A673 (cell line): Measurements from ENCODE around the gene P2RX2. TPM values are rescaled to one million over a fixed set of nuclear protein-coding genes. Genes with fewer than 3 reads are reported as not detected.
"Not testable (repeated sequence)": the region's sequence is repeated elsewhere in the genome, so short reads cannot be mapped to it uniquely, and the experiment has no call there.

Experiments
- BruUV-seq: library from RNA; stranded (reverse); fragments of 400-500 nt; replicated peaks from 2 replicates; lab custom pipeline; 2021; lab: Mats Ljungman, UMichigan
- CTCF ChIA-PET: fragments of 300-600 bp; sonication (Branson Sonifier 250); formaldehyde crosslinking; loops from one replicate; lab custom pipeline; 2022; ENCODE audit warnings: antibody characterized with exemption; lab: Charles Lee
- POLR2A ChIA-PET: fragments of 300-600 bp; sonication (Branson Sonifier 250); formaldehyde crosslinking; loops from one replicate; lab custom pipeline; 2022; ENCODE audit warnings: antibody characterized with exemption; ENCODE audit not compliant: low non-redundant PET; lab: Charles Lee
- DNase-seq: peaks from one replicate; pipeline ENCODE4 v3.0.0-alpha.2; 2015; ENCODE audit warnings: low spot score
- H3K27ac ChIP-seq: fragments of 200-600 bp; sonication (generic); 2 replicates; pipeline ENCODE4 v1.5.1; 2016; ENCODE audit warnings: mixed run types, low read depth, mild to moderate bottlenecking, mixed read lengths, antibody characterized with exemption, low read length; ENCODE audit not compliant: poor library complexity, severe bottlenecking
- H3K27me3 ChIP-seq: fragments of 200-600 bp; sonication (generic); replicated peaks from 2 replicates; pipeline ENCODE4 v1.6.1; 2017; ENCODE audit warnings: mixed run types, low read depth, mild to moderate bottlenecking, mixed read lengths, antibody characterized with exemption, low read length; ENCODE audit not compliant: insufficient read depth, poor library complexity
- H3K36me3 ChIP-seq: fragments of 200-600 bp; sonication (generic); 2 replicates; pipeline ENCODE4 v1.6.1; 2016; ENCODE audit warnings: mixed run types, mild to moderate bottlenecking, mixed read lengths, antibody characterized with exemption, low read length; ENCODE audit not compliant: insufficient read depth, poor library complexity, severe bottlenecking
- H3K4me1 ChIP-seq: fragments of 200-600 bp; sonication (generic); 2 replicates; pipeline ENCODE4 v1.6.1; 2017; ENCODE audit warnings: mixed run types, mild to moderate bottlenecking, mixed read lengths, antibody characterized with exemption, low read length; ENCODE audit not compliant: insufficient read depth, poor library complexity, severe bottlenecking
- H3K4me3 ChIP-seq: fragments of 200-600 bp; sonication (generic); 2 replicates; pipeline ENCODE4 v1.5.1; 2016; ENCODE audit warnings: low read depth, mixed run types, mild to moderate bottlenecking, mixed read lengths, low read length; ENCODE audit not compliant: poor library complexity, severe bottlenecking
- H3K9me3 ChIP-seq: fragments of 200-600 bp; sonication (generic); 2 replicates; pipeline ENCODE4 v1.6.1; 2016; ENCODE audit warnings: mixed run types, low read depth, mild to moderate bottlenecking, mixed read lengths, antibody characterized with exemption, low read length; ENCODE audit not compliant: poor library complexity, severe bottlenecking
- EZH2 ChIP-seq: fragments of 200-600 bp; sonication (generic); IDR thresholded peaks from 2 replicates; pipeline ENCODE4 v1.6.1; 2017; ENCODE audit warnings: borderline replicate concordance, low read depth, mild to moderate bottlenecking, mixed read lengths, antibody characterized with exemption, low read length; ENCODE audit not compliant: poor library complexity, severe bottlenecking
- intact Hi-C: fragments of 100-400 bp; cut with micrococcal nuclease; formaldehyde crosslinking; loops from one replicate; pipeline ENCODE4 v1.10.0; 2022; ENCODE audit not compliant: unreplicated experiment
- total RNA-seq: library from RNA; stranded (reverse); gene quantifications from 2 replicates; pipeline ENCODE4 v1.2.3, GENCODE V29; 2021
- TF ChIP-seq, protein P1 (sequence below): fragments of 300-800, 200-600 bp; sonication (generic); conservative IDR thresholded peaks from 2 replicates; pipeline ENCODE4 v1.5.1; 2017; ENCODE audit warnings: low read depth, mild to moderate bottlenecking, antibody characterized with exemption, low read length, moderate library complexity, mixed read lengths

P2RX2 gene
- total RNA-seq, 1 experiment from 2014 or later: not detected

DNA sequence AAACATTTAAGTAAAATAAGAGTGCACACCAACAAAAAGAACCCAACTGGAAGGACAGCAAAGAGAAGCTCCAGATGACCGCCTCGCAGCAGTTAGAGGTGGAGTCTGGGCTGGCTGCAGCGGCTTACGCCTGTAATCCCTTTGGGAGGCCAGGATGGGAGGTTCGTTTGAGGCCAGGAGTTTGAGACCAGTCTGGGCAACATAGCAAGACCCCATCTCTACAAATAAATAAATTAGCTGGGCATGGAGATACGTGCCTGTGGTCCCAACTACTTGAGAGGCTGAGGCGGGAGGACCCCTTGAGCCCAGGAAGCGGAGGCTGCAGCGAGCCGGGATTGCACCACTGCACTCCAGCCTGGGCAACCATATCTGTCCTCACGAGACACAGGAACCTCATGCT, 23.4 kb upstream of the P2RX2 start:
- ChIA-PET POLR2A (no interaction called here), CTCF (no interaction called here)
- Histone ChIP-seq H3K9me3 (no peaks in the 10 kb centered on the region), H3K4me1 (peaks cover 9% of the 10 kb centered on the region), H3K27me3 (no peaks in the 10 kb centered on the region), H3K4me3 (no peak overlapping the region), H3K27ac (no peak overlapping the region), H3K36me3 (no peaks in the 10 kb centered on the region)
- no peak for DNase-seq
- no TSS peak for BruUV-seq
- TF ChIP-seq EZH2: no peak
- TF ChIP-seq, protein P1, sequence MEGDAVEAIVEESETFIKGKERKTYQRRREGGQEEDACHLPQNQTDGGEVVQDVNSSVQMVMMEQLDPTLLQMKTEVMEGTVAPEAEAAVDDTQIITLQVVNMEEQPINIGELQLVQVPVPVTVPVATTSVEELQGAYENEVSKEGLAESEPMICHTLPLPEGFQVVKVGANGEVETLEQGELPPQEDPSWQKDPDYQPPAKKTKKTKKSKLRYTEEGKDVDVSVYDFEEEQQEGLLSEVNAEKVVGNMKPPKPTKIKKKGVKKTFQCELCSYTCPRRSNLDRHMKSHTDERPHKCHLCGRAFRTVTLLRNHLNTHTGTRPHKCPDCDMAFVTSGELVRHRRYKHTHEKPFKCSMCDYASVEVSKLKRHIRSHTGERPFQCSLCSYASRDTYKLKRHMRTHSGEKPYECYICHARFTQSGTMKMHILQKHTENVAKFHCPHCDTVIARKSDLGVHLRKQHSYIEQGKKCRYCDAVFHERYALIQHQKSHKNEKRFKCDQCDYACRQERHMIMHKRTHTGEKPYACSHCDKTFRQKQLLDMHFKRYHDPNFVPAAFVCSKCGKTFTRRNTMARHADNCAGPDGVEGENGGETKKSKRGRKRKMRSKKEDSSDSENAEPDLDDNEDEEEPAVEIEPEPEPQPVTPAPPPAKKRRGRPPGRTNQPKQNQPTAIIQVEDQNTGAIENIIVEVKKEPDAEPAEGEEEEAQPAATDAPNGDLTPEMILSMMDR: no peak
- intact Hi-C loops: no loop called here

DNA sequence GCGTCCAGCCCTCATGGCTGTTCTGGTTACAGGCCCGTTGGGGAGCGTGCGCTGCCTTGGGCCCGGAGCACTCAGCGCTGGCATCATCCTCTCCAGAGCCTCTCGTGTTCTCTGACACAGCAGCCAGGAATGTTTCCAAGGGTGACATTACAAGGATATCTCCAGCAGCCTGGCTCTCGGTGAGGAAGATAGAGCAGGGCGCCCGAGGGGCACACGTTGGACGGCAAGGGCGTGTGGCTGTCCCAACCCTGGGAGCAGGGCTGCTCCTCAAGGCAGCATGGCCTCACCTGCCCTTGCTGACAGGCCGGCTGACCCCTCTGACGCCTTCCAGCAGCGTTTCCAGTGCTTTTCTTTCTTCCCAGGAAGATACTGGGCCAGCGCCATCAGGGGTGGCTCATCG, 22.6 kb upstream of the P2RX2 start:
- CTCF ChIA-PET: no interaction called here
- H3K27me3 ChIP-seq: no peaks in the 10 kb centered on the region
- H3K4me3 ChIP-seq: no peak overlapping the region
- no peaks in the 10 kb centered on the region for H3K9me3 ChIP-seq
- intact Hi-C loops: no loop called here
- H3K27ac ChIP-seq: no peak overlapping the region
- POLR2A ChIA-PET: no interaction called here
- TF ChIP-seq, protein P1: no peak
- no peak for TF ChIP-seq EZH2
- no peak for DNase-seq
- no peaks in the 10 kb centered on the region for H3K36me3 ChIP-seq
- peaks cover 12% of the 10 kb centered on the region for H3K4me1 ChIP-seq
- BruUV-seq: no TSS peak

DNA sequence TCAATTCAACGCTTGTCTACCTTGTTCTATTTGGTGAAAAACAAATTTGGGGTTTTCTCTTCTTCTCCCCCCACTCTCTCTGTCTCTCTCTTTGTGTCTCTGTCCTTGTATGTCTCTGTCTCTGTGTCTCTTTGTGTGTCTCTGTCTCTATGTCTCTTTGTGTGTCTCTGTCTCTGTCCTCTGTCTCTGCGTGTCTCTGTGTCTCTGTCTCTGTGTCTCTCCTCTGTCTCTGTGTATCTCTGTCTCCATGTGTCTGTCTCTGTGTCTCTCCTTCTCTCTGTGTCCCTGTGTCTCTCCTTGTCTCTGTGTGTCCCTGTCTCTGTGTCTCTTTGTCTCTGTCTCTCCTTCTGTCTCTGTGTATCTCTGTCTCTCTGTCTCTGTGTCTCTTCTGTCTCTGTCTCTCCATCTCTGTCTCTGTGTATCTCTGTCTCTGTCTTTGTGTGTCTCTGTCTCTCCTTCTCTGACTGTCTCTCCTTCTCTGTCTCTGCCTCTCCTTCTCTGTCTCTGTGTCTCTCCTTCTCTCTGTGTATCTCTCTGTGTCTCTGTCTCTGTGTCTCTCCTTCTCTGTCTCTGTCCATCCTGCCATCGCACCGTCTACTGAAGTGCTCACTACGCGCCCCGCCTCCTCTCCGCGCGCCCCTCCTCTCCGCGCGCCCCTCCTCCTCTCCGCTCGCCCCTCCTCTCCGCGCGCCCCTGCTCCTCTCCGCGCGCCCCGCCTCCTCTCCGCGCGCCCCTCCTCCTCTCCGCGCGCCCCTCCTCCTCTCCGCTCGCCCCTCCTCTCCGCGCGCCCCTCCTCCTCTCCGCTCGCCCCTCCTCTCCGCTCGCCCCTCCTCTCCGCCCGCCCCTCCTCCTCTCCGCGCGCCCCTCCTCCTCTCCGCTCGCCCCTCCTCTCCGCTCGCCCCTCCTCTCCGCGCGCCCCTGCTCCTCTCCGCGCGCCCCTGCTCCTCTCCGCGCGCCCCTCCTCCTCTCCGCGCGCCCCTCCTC, 21.0 kb upstream of the P2RX2 start:
- ChIA-PET POLR2A (no interaction called here), CTCF (no interaction called here)
- DNase-seq: peak; percentile 70
- BruUV-seq: no TSS peak
- Histone ChIP-seq H3K27me3 (no peaks in the 10 kb centered on the region), H3K27ac (no peak overlapping the region), H3K4me1 (peaks cover 12% of the 10 kb centered on the region), H3K36me3 (no peaks in the 10 kb centered on the region), H3K4me3 (peak overlapping the region; percentile 56), H3K9me3 (no peaks in the 10 kb centered on the region)
- no peak for TF ChIP-seq EZH2
- TF ChIP-seq, protein P1: no peak
- intact Hi-C loops: no loop called here

DNA sequence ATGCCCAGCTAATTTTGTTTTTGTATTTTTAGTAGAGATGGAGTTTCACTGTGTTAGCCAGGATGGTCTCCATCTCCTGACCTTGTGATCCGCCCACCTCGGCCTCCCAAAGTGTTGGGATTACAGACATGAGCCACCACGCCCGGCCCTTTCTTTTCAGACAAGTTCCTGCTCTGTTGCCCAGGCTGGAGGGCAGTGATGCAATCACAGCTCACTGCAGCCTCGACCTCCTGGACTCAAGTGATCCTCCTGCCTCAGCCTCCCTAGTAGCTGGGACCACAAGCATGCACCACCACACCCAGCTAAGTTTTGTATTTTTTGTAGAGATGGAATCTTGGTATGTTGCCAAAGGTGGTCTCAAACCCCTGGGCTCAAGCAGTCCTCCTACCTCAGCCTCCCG, 19.1 kb upstream of the P2RX2 start:
- H3K36me3 ChIP-seq, H3K9me3 ChIP-seq, H3K27ac ChIP-seq, H3K4me3 ChIP-seq, intact Hi-C loops, DNase-seq, POLR2A ChIA-PET, BruUV-seq: not testable (repeated sequence)
- CTCF ChIA-PET: interaction anchor here (2.9 kb wide), 1 partner anchor 15 kb away, joined by 13 read pairs; no protein-coding TSS in a partner anchor
- Histone ChIP-seq H3K4me1 (peaks cover 12% of the 10 kb centered on the region), H3K27me3 (peaks cover 11% of the 10 kb centered on the region)
